SJSA1 (cell line): Measurements from ENCODE around the gene C20orf204. TPM values are rescaled to one million over a fixed set of nuclear protein-coding genes. Genes with fewer than 3 reads are reported as not detected.
A peak's percentile ranks its signal among the peaks of the same experiment; 100 is the strongest.

Experiments
- DNase-seq, 2 experiments: peaks; one replicate each; pipeline ENCODE4 v3.0.0-alpha.2; 2015 to 2020; ENCODE audit warnings: low spot score in 2 of 2, low read depth in 1 of 2
- H3K27ac ChIP-seq: fragments of 250-450 bp; sonication (Bioruptor Pico); 2 replicates; pipeline ENCODE4 v1.5.1; 2020; ENCODE audit warnings: mild to moderate bottlenecking, moderate library complexity
- H3K27me3 ChIP-seq: fragments of 250-450 bp; sonication (Bioruptor Pico); replicated peaks from 2 replicates; pipeline ENCODE4 v1.5.1; 2020; ENCODE audit warnings: mild to moderate bottlenecking, moderate library complexity
- H3K36me3 ChIP-seq: fragments of 250-450 bp; sonication (Bioruptor Pico); 2 replicates; pipeline ENCODE4 v1.5.1; 2020; ENCODE audit warnings: mild to moderate bottlenecking
- H3K4me1 ChIP-seq: fragments of 250-450 bp; sonication (Bioruptor Pico); replicated peaks from 2 replicates; pipeline ENCODE4 v1.6.1; 2021; ENCODE audit warnings: mild to moderate bottlenecking
- H3K4me3 ChIP-seq: fragments of 250-450 bp; sonication (Bioruptor Pico); 2 replicates; pipeline ENCODE4 v1.5.1; 2020; ENCODE audit warnings: mild to moderate bottlenecking
- H3K9me3 ChIP-seq: fragments of 250-450 bp; sonication (Bioruptor Pico); replicated peaks from 2 replicates; pipeline ENCODE4 v1.5.1; 2020; ENCODE audit warnings: mild to moderate bottlenecking
- total RNA-seq: library from RNA; depleted of rRNA; stranded (reverse); fragments of >200 nt; shearing (Covaris generic); gene quantifications from 2 replicates; pipeline ENCODE4 v1.2.3, GENCODE V29; 2014

The C20orf204 gene
- total RNA-seq, 1 experiment from 2014 or later: 0.24 TPM

- Histone ChIP-seq H3K27me3 (peaks cover 6% of the 10 kb centered on the region; the same call in 1 of the 2 replicates), H3K4me1 (peaks cover 3% of the 10 kb centered on the region), H3K4me3 (no peak overlapping the region), H3K36me3 (peaks cover 62% of the 10 kb centered on the region), H3K9me3 (no peaks in the 10 kb centered on the region), H3K27ac (no peak overlapping the region)
- DNase-seq: no peak
These were observed 3.0 kb upstream of the C20orf204 start for GRCh38 chr20:64032706-64033624.

GRCh38 chr20:64033981-64034493 is 1.9 kb upstream of the C20orf204 start:
- DNase-seq: no peak
- peaks cover 14% of the 10 kb centered on the region for H3K4me1 ChIP-seq
- H3K27ac ChIP-seq: no peak overlapping the region
- H3K9me3 ChIP-seq: no peaks in the 10 kb centered on the region
- peaks cover 6% of the 10 kb centered on the region; the same call in 1 of the 2 replicates for H3K27me3 ChIP-seq
- H3K36me3 ChIP-seq: peaks cover 51% of the 10 kb centered on the region
- no peak overlapping the region for H3K4me3 ChIP-seq

GRCh38 chr20:64035066-64035932 is 683 bp upstream of the C20orf204 start:
- DNase-seq: no peak
- Histone ChIP-seq H3K27ac (no peak overlapping the region), H3K27me3 (peaks cover 6% of the 10 kb centered on the region; the same call in 1 of the 2 replicates), H3K9me3 (no peaks in the 10 kb centered on the region), H3K4me3 (no peak overlapping the region), H3K4me1 (peaks cover 19% of the 10 kb centered on the region), H3K36me3 (peaks cover 41% of the 10 kb centered on the region)

GRCh38 chr20:64036346-64037198 is 590 bp downstream of the C20orf204 start:
- peaks cover 19% of the 10 kb centered on the region for H3K4me1 ChIP-seq
- no peak overlapping the region for H3K4me3 ChIP-seq
- no peak for DNase-seq
- no peak overlapping the region for H3K27ac ChIP-seq
- peaks cover 31% of the 10 kb centered on the region for H3K36me3 ChIP-seq
- H3K27me3 ChIP-seq: peaks cover 6% of the 10 kb centered on the region; the same call in 1 of the 2 replicates
- no peaks in the 10 kb centered on the region for H3K9me3 ChIP-seq

GRCh38 chr20:64037199-64037497 is 1.2 kb downstream of the C20orf204 start:
- Histone ChIP-seq H3K9me3 (no peaks in the 10 kb centered on the region), H3K4me1 (peaks cover 21% of the 10 kb centered on the region)
- DNase-seq: no peak

GRCh38 chr20:64037498-64038213 is 1.7 kb downstream of the C20orf204 start:
- Histone ChIP-seq H3K4me3 (no peak overlapping the region), H3K27me3 (peaks cover 12% of the 10 kb centered on the region; the same call in 1 of the 2 replicates), H3K4me1 (peaks cover 24% of the 10 kb centered on the region), H3K27ac (no peak overlapping the region), H3K9me3 (no peaks in the 10 kb centered on the region), H3K36me3 (peaks cover 21% of the 10 kb centered on the region)
- DNase-seq: no peak

More at GRCh38 chr20:64037199-64037497, 1.2 kb downstream of the C20orf204 start:
- Histone ChIP-seq H3K27ac (no peak overlapping the region), H3K36me3 (peaks cover 26% of the 10 kb centered on the region), H3K27me3 (peaks cover 9% of the 10 kb centered on the region; the same call in 1 of the 2 replicates), H3K4me3 (no peak overlapping the region)

- Histone ChIP-seq H3K27ac (no peak overlapping the region), H3K27me3 (peaks cover 12% of the 10 kb centered on the region; the same call in 1 of the 2 replicates), H3K4me3 (peak overlapping the region; percentile 38), H3K9me3 (no peaks in the 10 kb centered on the region), H3K4me1 (peaks cover 24% of the 10 kb centered on the region), H3K36me3 (peaks cover 17% of the 10 kb centered on the region)
- no peak for DNase-seq
These were observed 2.2 kb downstream of the C20orf204 start for GRCh38 chr20:64038224-64038564.

- DNase-seq: peak; percentile 77
- Histone ChIP-seq H3K9me3 (no peaks in the 10 kb centered on the region), H3K27me3 (peaks cover 12% of the 10 kb centered on the region; the same call in 1 of the 2 replicates), H3K4me1 (peaks cover 24% of the 10 kb centered on the region), H3K4me3 (peak overlapping the region; percentile 38), H3K36me3 (peaks cover 11% of the 10 kb centered on the region), H3K27ac (no peak overlapping the region)
These were observed 2.7 kb downstream of the C20orf204 start for GRCh38 chr20:64038565-64039292.

GRCh38 chr20:64039293-64040160 is 3.5 kb downstream of the C20orf204 start:
- peaks cover 29% of the 10 kb centered on the region for H3K4me1 ChIP-seq
- peaks cover 11% of the 10 kb centered on the region for H3K36me3 ChIP-seq
- H3K9me3 ChIP-seq: no peaks in the 10 kb centered on the region
- no peak overlapping the region for H3K27ac ChIP-seq
- H3K4me3 ChIP-seq: peak overlapping the region; percentile 38
- peaks cover 12% of the 10 kb centered on the region; the same call in 1 of the 2 replicates for H3K27me3 ChIP-seq
- no peak for DNase-seq

GRCh38 chr20:64040231-64041039 is 4.5 kb downstream of the C20orf204 start:
- Histone ChIP-seq H3K9me3 (no peaks in the 10 kb centered on the region), H3K36me3 (peaks cover 12% of the 10 kb centered on the region; the same call in 1 of the 2 replicates), H3K27ac (no peak overlapping the region), H3K4me1 (peaks cover 38% of the 10 kb centered on the region), H3K27me3 (peaks cover 12% of the 10 kb centered on the region; the same call in 1 of the 2 replicates), H3K4me3 (no peak overlapping the region)
- DNase-seq: no peak
